GM23338 (cell line): ENCODE results near the gene NRG3. TPM values are rescaled to one million over a fixed set of nuclear protein-coding genes. Genes with fewer than 3 reads are reported as not detected.

Experiments
- ATAC-seq: fragments of 200-7000 bp; cut with Tn5 transposase; 3 replicates; pipeline ENCODE4 v1.9.1; 2020
- DNase-seq: peaks from one replicate; pipeline ENCODE4 v3.0.0-alpha.2; 2015; ENCODE audit warnings: low spot score
- H2AFZ ChIP-seq: fragments of 200-600 bp; sonication (generic); 2 replicates; pipeline ENCODE4 v1.8.0; 2016; ENCODE audit warnings: antibody characterized with exemption, mild to moderate bottlenecking, moderate library complexity
- H3F3A ChIP-seq: fragments of 200-600 bp; sonication (generic); replicated peaks from 2 replicates; pipeline ENCODE4 v1.8.0; 2017; ENCODE audit warnings: antibody characterized with exemption, mixed run types, low read depth
- H3K27ac ChIP-seq: fragments of 200-600 bp; sonication (generic); 2 replicates; pipeline ENCODE4 v1.6.1; 2016; ENCODE audit warnings: low read depth
- H3K27me3 ChIP-seq: fragments of 200-600 bp; sonication (generic); 2 replicates; pipeline ENCODE4 v1.8.0; 2016; ENCODE audit warnings: mild to moderate bottlenecking, mixed run types, moderate library complexity; ENCODE audit not compliant: insufficient read depth
- H3K36me3 ChIP-seq: fragments of 200-600 bp; sonication (generic); 2 replicates; pipeline ENCODE4 v1.8.0; 2016; ENCODE audit warnings: mild to moderate bottlenecking; ENCODE audit not compliant: insufficient read depth
- H3K4me1 ChIP-seq: fragments of 200-600 bp; sonication (generic); 2 replicates; pipeline ENCODE4 v1.8.0; 2016; ENCODE audit warnings: mild to moderate bottlenecking, moderate library complexity; ENCODE audit not compliant: insufficient read depth
- H3K4me2 ChIP-seq: fragments of 200-600 bp; sonication (generic); 2 replicates; pipeline ENCODE4 v1.7.1; 2017; ENCODE audit warnings: mixed run types
- H3K4me3 ChIP-seq: fragments of 200-600 bp; sonication (generic); 2 replicates; pipeline ENCODE4 v1.6.1; 2016; ENCODE audit warnings: mixed run types
- H3K79me2 ChIP-seq: fragments of 200-600 bp; sonication (generic); replicated peaks from 2 replicates; pipeline ENCODE4 v1.8.0; 2017; ENCODE audit warnings: mild to moderate bottlenecking; ENCODE audit not compliant: insufficient read depth
- H3K9me2 ChIP-seq: fragments of 200-600 bp; sonication (generic); 2 replicates; pipeline ENCODE4 v1.8.0; 2017; ENCODE audit not compliant: insufficient read depth
- H4K20me1 ChIP-seq: fragments of 200-600 bp; sonication (generic); replicated peaks from 2 replicates; pipeline ENCODE4 v1.8.0; 2017; ENCODE audit warnings: mild to moderate bottlenecking; ENCODE audit not compliant: insufficient read depth
- H3K27ac Mint-ChIP-seq: 2 replicates; pipeline ENCODE4 v1.8.0; 2020; ENCODE audit warnings: inconsistent platforms, mild to moderate bottlenecking, moderate library complexity, mixed read lengths
- H3K27me3 Mint-ChIP-seq: 3 replicates; pipeline ENCODE4 v1.8.0; 2022; ENCODE audit warnings: low read depth, mild to moderate bottlenecking, moderate library complexity, mixed read lengths, inconsistent platforms; ENCODE audit not compliant: insufficient read depth, poor library complexity
- H3K36me3 Mint-ChIP-seq: 3 replicates; pipeline ENCODE4 v1.8.0; 2021; ENCODE audit warnings: low read depth, mild to moderate bottlenecking, inconsistent platforms, moderate library complexity, mixed read lengths
- H3K4me1 Mint-ChIP-seq: 3 replicates; pipeline ENCODE4 v1.8.0; 2020; ENCODE audit warnings: mild to moderate bottlenecking, inconsistent platforms, mixed read lengths
- H3K4me3 Mint-ChIP-seq: 3 replicates; pipeline ENCODE4 v1.8.0; 2021; ENCODE audit warnings: moderate library complexity, mild to moderate bottlenecking, inconsistent platforms, mixed read lengths
- H3K9me3 Mint-ChIP-seq: 3 replicates; pipeline ENCODE4 v1.8.0; 2020; ENCODE audit warnings: moderate library complexity, mild to moderate bottlenecking, inconsistent platforms, mixed read lengths
- CREB1 ChIP-seq: fragments of 250-450 bp; sonication (Bioruptor Pico); IDR thresholded peaks from 2 replicates; pipeline ENCODE4 v1.5.0; 2020; ENCODE audit warnings: low read depth, mild to moderate bottlenecking, moderate library complexity
- EZH2 ChIP-seq: fragments of 200-600 bp; sonication (generic); IDR thresholded peaks from one replicate; pipeline ENCODE4 v1.8.0; 2017; ENCODE audit warnings: antibody characterized with exemption, mild to moderate bottlenecking, low read depth; ENCODE audit not compliant: unreplicated experiment
- EZH2phosphoT487 ChIP-seq: fragments of 200-600 bp; sonication (generic); IDR thresholded peaks from one replicate; pipeline ENCODE4 v1.8.1; 2018; ENCODE audit warnings: antibody characterized with exemption; ENCODE audit not compliant: unreplicated experiment
- JUNB ChIP-seq: IDR thresholded peaks from one replicate; pipeline ENCODE4 v1.6.1; 2016; ENCODE audit warnings: antibody characterized with exemption; ENCODE audit not compliant: unreplicated experiment
- NANOG ChIP-seq: IDR thresholded peaks from 2 replicates; pipeline ENCODE4 v1.6.1; 2016; ENCODE audit warnings: antibody characterized with exemption, borderline replicate concordance
- POLR2AphosphoS5 ChIP-seq: IDR thresholded peaks from 2 replicates; pipeline ENCODE4 v1.6.1; 2016; ENCODE audit warnings: antibody characterized with exemption, low read depth
- STAT1 ChIP-seq: IDR thresholded peaks from one replicate; pipeline ENCODE4 v1.6.1; 2016; ENCODE audit warnings: antibody characterized with exemption; ENCODE audit not compliant: unreplicated experiment
- ZNF114 ChIP-seq: fragments of 250-450 bp; sonication (Bioruptor Pico); IDR thresholded peaks from 2 replicates; pipeline ENCODE4 v1.5.0; 2020; ENCODE audit warnings: mild to moderate bottlenecking, moderate library complexity
- ZNF331 ChIP-seq: fragments of 250-450 bp; sonication (Bioruptor Pico); IDR thresholded peaks from 2 replicates; pipeline ENCODE4 v1.5.0; 2020; ENCODE audit warnings: low read depth, mild to moderate bottlenecking, moderate library complexity
- polyA plus RNA-seq: library from polyadenylated mRNA; unstranded; fragments of >200 nt; fragmentation: Nextera tagmentation; extraction: Ambion mirVana; gene quantifications from 2 replicates; pipeline ENCODE4 v1.2.1, GENCODE V29; 2016
- total RNA-seq: library from RNA; depleted of rRNA; stranded (reverse); fragments of >200 nt; shearing (Covaris generic); gene quantifications from 2 replicates; pipeline ENCODE4 v1.2.3, GENCODE V29; 2014
- TF ChIP-seq, protein P1 (sequence below): IDR thresholded peaks from one replicate; pipeline ENCODE4 v1.6.1; 2018; ENCODE audit warnings: antibody characterized with exemption; ENCODE audit not compliant: unreplicated experiment
- TF ChIP-seq, protein P2 (sequence below), 2 experiments: fragments of 200-600 bp in 1 of 2; sonication (generic) in 1 of 2; conservative IDR thresholded peaks; 2 replicates each; pipeline versions ENCODE4 v1.5.1 to v1.6.1; 2016 to 2017; ENCODE audit warnings: antibody characterized with exemption in 2 of 2, low read depth in 2 of 2, mild to moderate bottlenecking in 2 of 2, moderate library complexity in 1 of 2
- TF ChIP-seq, protein P3 (sequence below): fragments of 250-450 bp; sonication (Bioruptor Pico); IDR thresholded peaks from 2 replicates; pipeline ENCODE4 v1.5.0; 2020; ENCODE audit warnings: mild to moderate bottlenecking, moderate library complexity
- TF ChIP-seq, protein P4 (sequence below): IDR thresholded peaks from 2 replicates; pipeline ENCODE4 v1.6.1; 2016; ENCODE audit warnings: antibody characterized with exemption

NRG3 gene
- total and polyA plus RNA-seq, 2 experiments from 2014 or later, result 1.9 to 3.9 TPM

DNA sequence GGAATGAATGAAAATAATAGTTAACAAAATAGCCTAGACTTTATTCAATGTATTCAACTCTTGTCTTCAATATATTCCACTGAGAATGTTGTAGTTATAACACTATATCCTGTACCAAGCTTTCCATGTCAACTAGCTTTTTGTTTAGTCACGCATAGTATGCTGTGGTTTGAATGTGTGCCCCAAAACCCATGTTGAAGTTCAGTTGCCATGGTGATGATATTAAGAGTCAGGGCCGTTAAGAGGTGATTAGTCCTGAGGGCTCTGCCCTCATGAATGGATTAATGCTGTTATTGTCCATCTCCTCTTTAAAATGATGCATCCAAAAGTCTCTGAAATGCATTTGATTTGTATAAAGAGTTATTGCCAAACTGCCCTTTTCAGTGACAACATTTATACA is 887.6 kb downstream of the NRG3 start:
- peaks cover 3% of the 10 kb centered on the region; the same call in 1 of the 3 replicates for H3K9me3 Mint-ChIP-seq
- H3K27me3 Mint-ChIP-seq, result peaks cover 4% of the 10 kb centered on the region
- no peak overlapping the region for H3K4me3 ChIP-seq
- no peaks in the 10 kb centered on the region for H4K20me1 ChIP-seq
- H3K4me3 Mint-ChIP-seq, result no peak overlapping the region
- no peak overlapping the region for H3K27ac Mint-ChIP-seq
- DNase-seq (no peak), ATAC-seq (no peak)
- no peak overlapping the region for H3K27ac ChIP-seq
- no peaks in the 10 kb centered on the region for H3K9me2 ChIP-seq
- H2AFZ ChIP-seq, result no peak overlapping the region
- H3K79me2 ChIP-seq, result no peaks in the 10 kb centered on the region
- no peaks in the 10 kb centered on the region for H3K36me3 ChIP-seq
- H3K4me2 ChIP-seq, result no peak overlapping the region
- H3K27me3 ChIP-seq, result no peaks in the 10 kb centered on the region
- peaks cover 8% of the 10 kb centered on the region; the same call in 2 of the 3 replicates for H3K36me3 Mint-ChIP-seq
- peaks cover 19% of the 10 kb centered on the region for H3K4me1 Mint-ChIP-seq
- H3F3A ChIP-seq, result no peaks in the 10 kb centered on the region
- TF ChIP-seq NANOG (no peak), EZH2phosphoT487 (no peak), ZNF114 (CRISPR knock-in tag) (no peak), JUNB (no peak), ZNF331 (CRISPR knock-in tag) (no peak), EZH2 (no peak), STAT1 (no peak), CREB1 (CRISPR knock-in tag) (no peak), POLR2AphosphoS5 (no peak)
- TF ChIP-seq, protein P1, sequence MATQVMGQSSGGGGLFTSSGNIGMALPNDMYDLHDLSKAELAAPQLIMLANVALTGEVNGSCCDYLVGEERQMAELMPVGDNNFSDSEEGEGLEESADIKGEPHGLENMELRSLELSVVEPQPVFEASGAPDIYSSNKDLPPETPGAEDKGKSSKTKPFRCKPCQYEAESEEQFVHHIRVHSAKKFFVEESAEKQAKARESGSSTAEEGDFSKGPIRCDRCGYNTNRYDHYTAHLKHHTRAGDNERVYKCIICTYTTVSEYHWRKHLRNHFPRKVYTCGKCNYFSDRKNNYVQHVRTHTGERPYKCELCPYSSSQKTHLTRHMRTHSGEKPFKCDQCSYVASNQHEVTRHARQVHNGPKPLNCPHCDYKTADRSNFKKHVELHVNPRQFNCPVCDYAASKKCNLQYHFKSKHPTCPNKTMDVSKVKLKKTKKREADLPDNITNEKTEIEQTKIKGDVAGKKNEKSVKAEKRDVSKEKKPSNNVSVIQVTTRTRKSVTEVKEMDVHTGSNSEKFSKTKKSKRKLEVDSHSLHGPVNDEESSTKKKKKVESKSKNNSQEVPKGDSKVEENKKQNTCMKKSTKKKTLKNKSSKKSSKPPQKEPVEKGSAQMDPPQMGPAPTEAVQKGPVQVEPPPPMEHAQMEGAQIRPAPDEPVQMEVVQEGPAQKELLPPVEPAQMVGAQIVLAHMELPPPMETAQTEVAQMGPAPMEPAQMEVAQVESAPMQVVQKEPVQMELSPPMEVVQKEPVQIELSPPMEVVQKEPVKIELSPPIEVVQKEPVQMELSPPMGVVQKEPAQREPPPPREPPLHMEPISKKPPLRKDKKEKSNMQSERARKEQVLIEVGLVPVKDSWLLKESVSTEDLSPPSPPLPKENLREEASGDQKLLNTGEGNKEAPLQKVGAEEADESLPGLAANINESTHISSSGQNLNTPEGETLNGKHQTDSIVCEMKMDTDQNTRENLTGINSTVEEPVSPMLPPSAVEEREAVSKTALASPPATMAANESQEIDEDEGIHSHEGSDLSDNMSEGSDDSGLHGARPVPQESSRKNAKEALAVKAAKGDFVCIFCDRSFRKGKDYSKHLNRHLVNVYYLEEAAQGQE, result no peak
- TF ChIP-seq, protein P2, sequence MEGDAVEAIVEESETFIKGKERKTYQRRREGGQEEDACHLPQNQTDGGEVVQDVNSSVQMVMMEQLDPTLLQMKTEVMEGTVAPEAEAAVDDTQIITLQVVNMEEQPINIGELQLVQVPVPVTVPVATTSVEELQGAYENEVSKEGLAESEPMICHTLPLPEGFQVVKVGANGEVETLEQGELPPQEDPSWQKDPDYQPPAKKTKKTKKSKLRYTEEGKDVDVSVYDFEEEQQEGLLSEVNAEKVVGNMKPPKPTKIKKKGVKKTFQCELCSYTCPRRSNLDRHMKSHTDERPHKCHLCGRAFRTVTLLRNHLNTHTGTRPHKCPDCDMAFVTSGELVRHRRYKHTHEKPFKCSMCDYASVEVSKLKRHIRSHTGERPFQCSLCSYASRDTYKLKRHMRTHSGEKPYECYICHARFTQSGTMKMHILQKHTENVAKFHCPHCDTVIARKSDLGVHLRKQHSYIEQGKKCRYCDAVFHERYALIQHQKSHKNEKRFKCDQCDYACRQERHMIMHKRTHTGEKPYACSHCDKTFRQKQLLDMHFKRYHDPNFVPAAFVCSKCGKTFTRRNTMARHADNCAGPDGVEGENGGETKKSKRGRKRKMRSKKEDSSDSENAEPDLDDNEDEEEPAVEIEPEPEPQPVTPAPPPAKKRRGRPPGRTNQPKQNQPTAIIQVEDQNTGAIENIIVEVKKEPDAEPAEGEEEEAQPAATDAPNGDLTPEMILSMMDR (conservative IDR thresholded peaks at IDR 0.05; ENCODE audit: low read depth in 2 of 2), result no peak
- TF ChIP-seq, protein P3, sequence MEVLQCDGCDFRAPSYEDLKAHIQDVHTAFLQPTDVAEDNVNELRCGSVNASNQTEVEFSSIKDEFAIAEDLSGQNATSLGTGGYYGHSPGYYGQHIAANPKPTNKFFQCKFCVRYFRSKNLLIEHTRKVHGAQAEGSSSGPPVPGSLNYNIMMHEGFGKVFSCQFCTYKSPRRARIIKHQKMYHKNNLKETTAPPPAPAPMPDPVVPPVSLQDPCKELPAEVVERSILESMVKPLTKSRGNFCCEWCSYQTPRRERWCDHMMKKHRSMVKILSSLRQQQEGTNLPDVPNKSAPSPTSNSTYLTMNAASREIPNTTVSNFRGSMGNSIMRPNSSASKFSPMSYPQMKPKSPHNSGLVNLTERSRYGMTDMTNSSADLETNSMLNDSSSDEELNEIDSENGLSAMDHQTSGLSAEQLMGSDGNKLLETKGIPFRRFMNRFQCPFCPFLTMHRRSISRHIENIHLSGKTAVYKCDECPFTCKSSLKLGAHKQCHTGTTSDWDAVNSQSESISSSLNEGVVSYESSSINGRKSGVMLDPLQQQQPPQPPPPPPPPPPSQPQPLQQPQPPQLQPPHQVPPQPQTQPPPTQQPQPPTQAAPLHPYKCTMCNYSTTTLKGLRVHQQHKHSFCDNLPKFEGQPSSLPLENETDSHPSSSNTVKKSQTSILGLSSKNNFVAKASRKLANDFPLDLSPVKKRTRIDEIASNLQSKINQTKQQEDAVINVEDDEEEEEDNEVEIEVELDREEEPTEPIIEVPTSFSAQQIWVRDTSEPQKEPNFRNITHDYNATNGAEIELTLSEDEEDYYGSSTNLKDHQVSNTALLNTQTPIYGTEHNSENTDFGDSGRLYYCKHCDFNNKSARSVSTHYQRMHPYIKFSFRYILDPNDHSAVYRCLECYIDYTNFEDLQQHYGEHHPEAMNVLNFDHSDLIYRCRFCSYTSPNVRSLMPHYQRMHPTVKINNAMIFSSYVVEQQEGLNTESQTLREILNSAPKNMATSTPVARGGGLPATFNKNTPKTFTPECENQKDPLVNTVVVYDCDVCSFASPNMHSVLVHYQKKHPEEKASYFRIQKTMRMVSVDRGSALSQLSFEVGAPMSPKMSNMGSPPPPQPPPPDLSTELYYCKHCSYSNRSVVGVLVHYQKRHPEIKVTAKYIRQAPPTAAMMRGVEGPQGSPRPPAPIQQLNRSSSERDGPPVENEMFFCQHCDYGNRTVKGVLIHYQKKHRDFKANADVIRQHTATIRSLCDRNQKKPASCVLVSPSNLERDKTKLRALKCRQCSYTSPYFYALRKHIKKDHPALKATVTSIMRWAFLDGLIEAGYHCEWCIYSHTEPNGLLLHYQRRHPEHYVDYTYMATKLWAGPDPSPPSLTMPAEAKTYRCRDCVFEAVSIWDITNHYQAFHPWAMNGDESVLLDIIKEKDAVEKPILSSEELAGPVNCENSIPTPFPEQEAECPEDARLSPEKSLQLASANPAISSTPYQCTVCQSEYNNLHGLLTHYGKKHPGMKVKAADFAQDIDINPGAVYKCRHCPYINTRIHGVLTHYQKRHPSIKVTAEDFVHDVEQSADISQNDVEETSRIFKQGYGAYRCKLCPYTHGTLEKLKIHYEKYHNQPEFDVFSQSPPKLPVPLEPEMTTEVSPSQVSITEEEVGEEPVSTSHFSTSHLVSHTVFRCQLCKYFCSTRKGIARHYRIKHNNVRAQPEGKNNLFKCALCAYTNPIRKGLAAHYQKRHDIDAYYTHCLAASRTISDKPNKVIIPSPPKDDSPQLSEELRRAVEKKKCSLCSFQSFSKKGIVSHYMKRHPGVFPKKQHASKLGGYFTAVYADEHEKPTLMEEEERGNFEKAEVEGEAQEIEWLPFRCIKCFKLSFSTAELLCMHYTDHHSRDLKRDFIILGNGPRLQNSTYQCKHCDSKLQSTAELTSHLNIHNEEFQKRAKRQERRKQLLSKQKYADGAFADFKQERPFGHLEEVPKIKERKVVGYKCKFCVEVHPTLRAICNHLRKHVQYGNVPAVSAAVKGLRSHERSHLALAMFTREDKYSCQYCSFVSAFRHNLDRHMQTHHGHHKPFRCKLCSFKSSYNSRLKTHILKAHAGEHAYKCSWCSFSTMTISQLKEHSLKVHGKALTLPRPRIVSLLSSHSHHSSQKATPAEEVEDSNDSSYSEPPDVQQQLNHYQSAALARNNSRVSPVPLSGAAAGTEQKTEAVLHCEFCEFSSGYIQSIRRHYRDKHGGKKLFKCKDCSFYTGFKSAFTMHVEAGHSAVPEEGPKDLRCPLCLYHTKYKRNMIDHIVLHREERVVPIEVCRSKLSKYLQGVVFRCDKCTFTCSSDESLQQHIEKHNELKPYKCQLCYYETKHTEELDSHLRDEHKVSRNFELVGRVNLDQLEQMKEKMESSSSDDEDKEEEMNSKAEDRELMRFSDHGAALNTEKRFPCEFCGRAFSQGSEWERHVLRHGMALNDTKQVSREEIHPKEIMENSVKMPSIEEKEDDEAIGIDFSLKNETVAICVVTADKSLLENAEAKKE (CRISPR knock-in tag), result no peak
- TF ChIP-seq, protein P4, sequence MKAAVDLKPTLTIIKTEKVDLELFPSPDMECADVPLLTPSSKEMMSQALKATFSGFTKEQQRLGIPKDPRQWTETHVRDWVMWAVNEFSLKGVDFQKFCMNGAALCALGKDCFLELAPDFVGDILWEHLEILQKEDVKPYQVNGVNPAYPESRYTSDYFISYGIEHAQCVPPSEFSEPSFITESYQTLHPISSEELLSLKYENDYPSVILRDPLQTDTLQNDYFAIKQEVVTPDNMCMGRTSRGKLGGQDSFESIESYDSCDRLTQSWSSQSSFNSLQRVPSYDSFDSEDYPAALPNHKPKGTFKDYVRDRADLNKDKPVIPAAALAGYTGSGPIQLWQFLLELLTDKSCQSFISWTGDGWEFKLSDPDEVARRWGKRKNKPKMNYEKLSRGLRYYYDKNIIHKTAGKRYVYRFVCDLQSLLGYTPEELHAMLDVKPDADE, result no peak
- H3K4me1 ChIP-seq, result peaks cover 8% of the 10 kb centered on the region
